ENCODE measurements around the gene TAF9. TPM values are rescaled to one million over a fixed set of nuclear protein-coding genes. Genes with fewer than 3 reads are reported as not detected.
"Not testable (repeated sequence)": the region's sequence is repeated elsewhere in the genome, so short reads cannot be mapped to it uniquely, and the experiment has no call there.

TAF9 gene
- total RNA-seq (2014; rRNA removed; shearing (Covaris generic)) = 136 and 177 TPM in 2 replicates

DNA sequence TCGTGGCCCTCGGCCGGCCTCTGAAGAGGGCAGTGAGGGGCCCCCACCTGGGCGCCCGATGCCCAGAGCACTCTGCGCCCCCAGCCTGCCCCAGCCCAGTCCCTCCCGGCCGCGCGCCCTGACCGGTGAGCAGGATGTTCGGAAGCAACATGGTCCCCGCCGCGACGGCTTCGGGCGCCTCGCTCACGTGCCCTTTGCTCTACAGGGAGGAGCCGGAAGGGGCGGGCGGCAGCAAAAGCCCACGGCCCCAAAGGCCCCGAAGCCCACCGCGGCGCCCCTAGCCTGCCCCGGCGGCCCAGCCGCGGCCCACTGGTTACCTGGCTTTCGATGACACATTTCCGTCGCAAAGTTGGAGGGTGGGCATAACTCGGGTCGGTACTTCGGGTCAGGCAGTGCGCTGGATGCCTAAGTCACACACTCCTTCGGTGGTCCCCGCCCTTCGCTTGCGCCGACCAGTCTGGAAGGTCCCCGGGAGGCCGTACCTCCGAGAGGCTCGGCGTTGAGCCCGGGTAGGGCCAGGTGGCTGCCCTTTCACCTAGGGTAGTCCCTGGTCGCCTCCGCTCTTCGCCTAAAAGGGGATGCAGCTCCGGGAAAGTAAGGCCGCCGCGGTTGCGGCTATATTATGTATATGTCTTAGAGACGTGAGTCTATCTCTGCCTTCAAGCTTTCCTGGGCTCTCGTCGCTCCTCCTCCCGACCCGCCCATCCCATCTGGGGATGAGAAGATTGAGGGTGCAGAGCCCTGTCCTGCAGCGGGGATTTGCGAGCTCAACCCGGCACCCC, at the start of gene TAF9, which contains the start of the genes AK6 and RAD17:
TAF9 (minus strand) TSS at position 181 of the 782 bp plus-strand sequence. CDS start 3,783 bp downstream, outside the sequence.
AK6 (minus strand) TSS at position 181 of the 782 bp plus-strand sequence; CDS start at position 151, 30 bp downstream.
RAD17 (plus strand) TSS at position 479 of the 782 bp plus-strand sequence. CDS start 2,391 bp downstream, outside the sequence.
- DNase-seq (ENCODE audit: low read depth) = peak; percentile 86

DNA sequence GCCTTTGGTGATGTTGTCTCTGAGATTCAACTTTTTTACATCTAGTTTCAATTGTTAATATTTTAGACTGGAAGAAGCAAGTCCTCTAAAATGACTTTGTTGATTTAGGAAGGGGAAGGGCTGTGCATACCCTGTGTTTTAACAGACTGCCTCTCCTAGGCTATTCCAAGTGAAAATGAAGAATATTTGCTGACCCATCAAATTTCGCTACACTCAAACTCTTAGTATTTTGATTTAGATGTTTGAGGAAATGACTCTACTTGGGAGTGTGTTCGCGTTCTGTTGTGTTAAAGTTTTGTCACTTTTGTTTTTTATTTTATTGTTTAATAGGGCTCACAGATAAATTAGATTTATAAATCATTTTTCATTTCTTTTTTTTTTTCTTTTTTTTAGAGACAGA, 49.2 kb upstream of the TAF9 start:
- no peak for DNase-seq (ENCODE audit: low read depth)

- no peak for DNase-seq (ENCODE audit: low read depth)
Measured at GRCh38 chr5:69416699-69417098, 47.4 kb upstream of the TAF9 start.

DNA sequence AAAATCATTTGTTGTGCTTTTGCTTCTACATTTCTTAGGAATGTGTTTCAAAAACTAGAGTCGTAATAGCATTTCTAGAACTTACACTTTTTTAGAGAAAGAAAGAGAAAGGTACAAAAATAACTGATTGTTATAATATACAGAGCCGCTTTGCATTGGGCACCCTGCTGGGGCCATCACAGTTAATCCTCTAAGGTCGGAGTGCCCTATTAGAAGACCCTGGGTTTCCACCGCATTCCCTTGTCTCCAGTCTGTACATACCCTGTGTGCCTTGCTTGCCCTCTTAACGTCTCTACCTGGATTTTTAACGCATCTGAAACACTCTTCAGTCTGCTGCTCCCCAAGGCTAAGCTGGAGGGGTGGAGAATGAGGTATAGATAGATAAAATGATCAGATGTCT, 46.9 kb upstream of the TAF9 start:
- DNase-seq (ENCODE audit: low read depth) = no peak

- DNase-seq (ENCODE audit: low read depth) = no peak
Measured at GRCh38 chr5:69415584-69415958, 46.3 kb upstream of the TAF9 start.

DNA sequence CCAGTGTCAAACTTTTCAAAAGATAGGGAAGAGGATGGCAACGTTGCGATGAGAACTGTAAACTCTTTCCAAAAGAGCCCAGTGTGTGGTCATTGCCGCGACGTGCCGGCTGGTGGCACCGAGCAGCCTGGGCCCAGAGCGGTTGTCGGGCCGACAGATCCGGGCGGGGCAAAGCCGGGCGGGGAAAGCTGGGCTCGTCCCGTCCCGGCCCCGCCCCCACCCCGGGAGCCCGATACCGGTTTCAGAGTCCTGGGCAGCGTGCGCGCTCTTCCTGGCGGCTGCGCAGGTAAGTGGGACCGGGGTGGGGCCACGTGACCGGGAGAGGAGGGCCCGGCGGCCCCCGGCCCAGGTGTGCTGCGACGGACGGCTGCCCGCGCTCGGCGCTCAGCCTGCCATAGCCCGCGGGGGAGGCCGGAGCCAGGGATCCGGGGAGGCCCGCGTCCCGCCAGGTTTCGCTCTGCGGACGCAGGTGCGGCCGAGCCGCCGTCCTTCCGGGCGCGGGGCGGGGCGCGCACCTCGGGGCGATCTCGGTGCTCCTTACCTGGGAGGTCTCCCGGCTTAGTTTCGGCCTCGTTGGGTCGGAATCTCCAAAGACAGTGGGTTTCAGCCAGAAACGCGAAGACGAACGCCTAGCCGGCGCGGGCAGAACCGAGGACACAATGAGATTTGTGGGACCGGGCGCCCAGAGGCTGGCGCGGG, 45.7 kb upstream of the TAF9 start, which contains the start of gene MARVELD2:
MARVELD2 (plus strand) TSS at position 232 of the 699 bp plus-strand sequence. CDS start 4,270 bp downstream, outside the sequence.
- DNase-seq (ENCODE audit: low read depth) = peak; percentile 64

DNA sequence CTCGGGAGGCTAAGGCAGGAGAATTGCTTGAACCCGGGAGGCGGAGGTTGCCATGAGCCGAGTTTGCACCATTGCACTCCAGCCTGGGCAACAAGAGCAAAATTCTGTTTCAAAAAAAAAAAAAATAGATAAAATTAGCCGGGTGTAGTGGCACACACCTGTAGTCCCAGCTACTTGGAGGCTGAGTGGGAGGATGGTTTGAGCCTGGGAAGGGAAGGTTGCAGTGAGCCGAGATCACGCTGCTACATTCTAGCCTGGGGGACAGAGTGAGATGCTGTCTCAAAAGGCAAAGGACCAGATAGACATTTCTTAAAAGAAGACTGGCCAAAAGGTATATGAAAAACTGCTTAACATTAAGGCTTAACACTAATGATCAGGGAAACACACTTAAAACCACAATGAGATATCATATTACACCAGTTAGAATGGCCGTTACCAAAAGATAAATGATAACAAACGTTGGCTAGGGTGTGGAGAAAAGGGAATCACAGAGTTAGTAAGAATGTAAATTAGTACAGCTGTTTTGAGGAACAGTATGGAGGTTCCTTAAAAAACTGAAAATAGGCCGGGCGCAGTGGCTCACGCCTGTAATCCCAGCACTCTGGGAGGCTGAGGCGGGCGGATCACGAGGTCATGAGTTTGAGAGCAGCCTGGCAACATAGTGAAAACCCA, 35.5 kb upstream of the TAF9 start:
- no peak for DNase-seq (ENCODE audit: low read depth)

GRCh38 chr5:69378376-69378775, 9.1 kb upstream of the TAF9 start:
- DNase-seq (ENCODE audit: low read depth) = no peak

- no peak for DNase-seq (ENCODE audit: low read depth)
Measured at GRCh38 chr5:69374911-69375446, 5.7 kb upstream of the TAF9 start.

- no peak for DNase-seq (ENCODE audit: low read depth)
Measured at GRCh38 chr5:69372394-69372793, 3.1 kb upstream of the TAF9 start.

- DNase-seq (ENCODE audit: low read depth) = not testable (repeated sequence)
Measured at GRCh38 chr5:69370335-69370734, 1.0 kb upstream of the TAF9 start.

DNA sequence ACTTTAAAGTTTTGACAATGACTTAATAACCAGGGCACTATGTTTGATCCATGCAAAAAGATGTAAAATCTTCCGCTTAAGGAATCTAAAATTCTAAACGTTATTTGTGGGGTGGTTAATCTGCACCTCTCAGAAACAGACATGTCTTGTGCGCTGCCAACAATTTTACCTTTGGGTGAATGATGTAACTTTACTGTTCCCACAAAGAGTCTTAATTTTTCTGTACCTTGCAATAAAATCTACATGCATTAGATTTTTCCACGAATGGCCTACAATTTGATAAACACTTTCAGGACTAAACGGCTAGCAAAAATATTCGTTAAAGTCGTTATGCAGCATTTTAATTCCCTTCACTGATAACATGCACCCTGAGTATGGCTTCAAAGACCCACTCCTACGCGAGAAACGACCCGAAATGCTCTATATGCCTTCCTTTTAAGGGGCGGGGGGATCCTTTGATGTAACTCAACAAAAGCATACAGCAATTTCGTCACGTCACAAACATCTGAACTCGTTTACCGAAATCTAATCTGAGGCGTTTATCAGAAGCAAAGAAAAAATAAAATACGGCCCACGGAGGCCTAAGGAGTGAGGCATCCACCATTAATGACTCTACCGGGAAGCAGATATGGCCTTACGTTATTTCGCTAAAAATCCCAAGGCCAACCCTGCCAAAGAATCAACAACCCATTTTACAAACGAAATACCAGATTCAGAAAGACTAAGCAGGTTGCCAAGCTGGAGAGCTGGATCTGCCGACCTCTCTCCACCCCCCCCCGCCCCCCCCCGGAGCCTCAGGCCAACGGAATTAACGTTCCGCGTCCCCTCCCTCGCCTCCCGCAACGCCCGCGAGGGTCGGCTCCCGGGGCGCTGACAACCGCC, 621 bp downstream of the TAF9 start:
- DNase-seq (ENCODE audit: low read depth) = no peak

GRCh38 chr5:69367697-69368279, 1.5 kb downstream of the TAF9 start:
- DNase-seq (ENCODE audit: low read depth) = peak; percentile 4

DNA sequence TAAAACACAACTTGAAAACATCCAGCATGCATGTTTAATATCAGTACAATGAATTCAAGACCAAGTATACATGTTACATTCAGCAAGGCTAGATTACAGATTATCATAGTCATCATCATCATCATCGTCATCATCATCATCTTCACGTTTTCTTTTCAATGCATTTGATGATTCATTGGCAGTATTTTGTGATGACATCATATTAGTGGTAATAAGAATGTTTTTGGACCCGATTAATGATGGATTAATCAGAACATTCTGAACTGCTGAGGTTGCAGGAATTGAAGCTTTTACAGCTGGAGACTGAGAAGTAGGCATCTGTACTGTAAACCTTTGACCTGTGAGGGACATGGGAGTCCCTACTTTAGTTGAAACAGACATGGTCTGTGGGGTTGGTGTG, 4.5 kb downstream of the TAF9 start:
- DNase-seq (ENCODE audit: low read depth) = no peak

DNA sequence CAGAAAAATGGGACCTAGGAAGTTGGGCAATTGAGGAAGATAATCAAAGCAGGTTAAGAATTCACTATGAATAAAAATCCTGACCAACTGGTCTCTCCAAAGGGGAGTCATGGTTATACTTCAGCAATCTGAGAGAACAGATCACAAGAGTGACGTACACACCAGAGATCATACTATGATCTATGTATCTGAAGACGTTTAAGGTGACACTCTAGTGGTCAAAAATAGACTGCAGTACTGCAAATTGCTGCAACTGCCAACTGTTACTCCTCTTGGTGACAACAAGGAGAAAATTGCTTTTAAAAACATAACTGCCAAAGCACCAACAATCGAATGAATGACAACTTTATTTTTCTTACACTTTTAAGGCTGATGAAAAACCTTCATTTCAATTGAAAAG, 4.9 kb downstream of the TAF9 start:
- DNase-seq (ENCODE audit: low read depth) = peak; percentile 3

GRCh38 chr5:69360442-69360841, 8.9 kb downstream of the TAF9 start:
- DNase-seq (ENCODE audit: low read depth) = no peak

- no peak for DNase-seq (ENCODE audit: low read depth)
Measured at GRCh38 chr5:69359699-69360098, 9.6 kb downstream of the TAF9 start.

DNA sequence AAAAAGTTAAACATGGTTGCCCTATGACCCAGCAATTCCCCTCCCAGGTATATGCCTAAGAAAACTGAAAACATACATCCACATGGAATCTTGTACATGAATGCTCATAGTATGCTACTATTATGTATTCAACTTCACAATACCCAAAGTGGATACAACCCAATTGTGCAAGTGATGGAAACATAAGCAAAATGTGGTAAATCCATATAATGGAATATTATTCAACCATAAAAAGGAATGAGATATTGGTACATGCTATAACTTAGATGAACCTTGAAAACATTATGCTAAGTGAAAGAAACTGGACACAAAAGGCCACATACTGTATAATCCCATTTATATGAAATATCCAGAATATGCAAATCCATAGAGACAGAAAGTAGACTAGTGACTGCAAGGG, 18.7 kb downstream of the TAF9 start:
- no peak for DNase-seq (ENCODE audit: low read depth)

GRCh38 chr5:69343083-69343482, 26.2 kb downstream of the TAF9 start:
- DNase-seq (ENCODE audit: low read depth) = no peak

- DNase-seq (ENCODE audit: low read depth) = no peak
Measured at GRCh38 chr5:69341520-69342161, 27.7 kb downstream of the TAF9 start.
